Osteoblast (primary cell): Measurements from ENCODE around the gene MRPS27. TPM values are rescaled to one million over a fixed set of nuclear protein-coding genes. Genes with fewer than 3 reads are reported as not detected.
"Not testable (repeated sequence)": the region's sequence is repeated elsewhere in the genome, so short reads cannot be mapped to it uniquely, and the experiment has no call there.

Source experiments
- DNase-seq: peaks from one replicate; pipeline ENCODE4 v3.0.0; 2011; ENCODE audit warnings: low spot score, mixed read lengths; ENCODE audit not compliant: insufficient read length; ENCODE audit errors: missing footprints
- H2AFZ ChIP-seq: 2 replicates; pipeline ENCODE4 v1.6.0; 2011; ENCODE audit warnings: mild to moderate bottlenecking, low read length
- H3K27ac ChIP-seq: 2 replicates; pipeline ENCODE4 v1.5.1; 2011; ENCODE audit warnings: mild to moderate bottlenecking, low read depth, low read length, moderate library complexity
- H3K27me3 ChIP-seq: 2 replicates; pipeline ENCODE4 v1.6.0; 2012; ENCODE audit warnings: mild to moderate bottlenecking, control low read depth, inconsistent platforms, low read length, moderate library complexity; ENCODE audit not compliant: insufficient read depth
- H3K36me3 ChIP-seq: 2 replicates; pipeline ENCODE4 v1.5.1; 2011; ENCODE audit warnings: mild to moderate bottlenecking, low read length, control low read depth, moderate library complexity; ENCODE audit not compliant: insufficient read depth
- H3K4me1 ChIP-seq: 2 replicates; pipeline ENCODE4 v1.5.1; 2011; ENCODE audit warnings: mild to moderate bottlenecking, low read length, control low read depth, moderate library complexity; ENCODE audit not compliant: insufficient read depth
- H3K4me2 ChIP-seq: 2 replicates; pipeline ENCODE4 v1.6.0; 2011; ENCODE audit warnings: mild to moderate bottlenecking, low read length; ENCODE audit not compliant: insufficient read depth
- H3K4me3 ChIP-seq: fragments of 200-600 bp; sonication (generic); 3 replicates; pipeline ENCODE4 v1.5.1; 2012; ENCODE audit warnings: mild to moderate bottlenecking, low read length, inconsistent platforms; ENCODE audit not compliant: insufficient read depth
- H3K79me2 ChIP-seq: 2 replicates; pipeline ENCODE4 v1.6.0; 2012; ENCODE audit warnings: mild to moderate bottlenecking, low read length, control low read depth, inconsistent platforms; ENCODE audit not compliant: insufficient read depth
- H3K9me3 ChIP-seq: 2 replicates; pipeline ENCODE4 v1.5.1; 2011; ENCODE audit warnings: low read depth, low read length, control low read depth
- H4K20me1 ChIP-seq: 2 replicates; pipeline ENCODE4 v1.6.0; 2012; ENCODE audit warnings: mild to moderate bottlenecking, low read length, control low read depth; ENCODE audit not compliant: insufficient read depth
- total RNA-seq: library from RNA; depleted of rRNA; stranded (reverse); fragments of >200 nt; gene quantifications from 2 replicates; pipeline ENCODE4 v1.2.3, GENCODE V29; 2012
- TF ChIP-seq, protein P1 (sequence below): IDR thresholded peaks from 2 replicates; pipeline ENCODE4 v1.5.1; 2011; ENCODE audit warnings: mild to moderate bottlenecking, low read depth, low read length, moderate library complexity; ENCODE audit errors: extremely low read depth

MRPS27 gene
- total RNA-seq, 1 donor = 106 TPM

DNA sequence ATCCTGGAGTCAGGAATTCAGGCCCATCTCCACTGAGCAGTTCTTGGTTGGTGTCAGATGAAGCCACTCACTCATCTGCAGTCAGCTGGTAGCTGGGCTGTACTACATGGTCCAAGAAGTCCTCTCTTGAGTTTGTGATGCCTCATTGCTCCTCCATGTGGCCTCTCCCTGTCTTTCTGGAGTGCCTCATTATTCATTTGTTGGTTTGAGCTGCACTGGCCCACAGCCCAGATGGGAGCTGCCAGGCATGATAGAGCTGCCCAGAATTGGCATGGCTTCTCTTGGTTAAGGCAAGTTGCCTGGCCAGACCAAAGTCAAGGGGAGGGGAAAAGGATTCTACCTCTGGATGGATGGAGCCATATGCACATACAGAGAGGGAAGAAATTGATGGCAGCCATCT, 8.1 kb upstream of the MRPS27 start:
- Histone ChIP-seq H3K79me2 (no peaks in the 10 kb centered on the region), H3K27ac (peak overlapping the region; percentile 2), H3K4me2 (no peak overlapping the region), H3K9me3 (no peaks in the 10 kb centered on the region), H3K36me3 (peaks cover 40% of the 10 kb centered on the region), H3K4me1 (peaks cover 21% of the 10 kb centered on the region), H3K27me3 (no peaks in the 10 kb centered on the region), H4K20me1 (no peaks in the 10 kb centered on the region), H2AFZ (no peak overlapping the region), H3K4me3 (no peak overlapping the region)
- peak; percentile 66 for DNase-seq
- TF ChIP-seq, protein P1, sequence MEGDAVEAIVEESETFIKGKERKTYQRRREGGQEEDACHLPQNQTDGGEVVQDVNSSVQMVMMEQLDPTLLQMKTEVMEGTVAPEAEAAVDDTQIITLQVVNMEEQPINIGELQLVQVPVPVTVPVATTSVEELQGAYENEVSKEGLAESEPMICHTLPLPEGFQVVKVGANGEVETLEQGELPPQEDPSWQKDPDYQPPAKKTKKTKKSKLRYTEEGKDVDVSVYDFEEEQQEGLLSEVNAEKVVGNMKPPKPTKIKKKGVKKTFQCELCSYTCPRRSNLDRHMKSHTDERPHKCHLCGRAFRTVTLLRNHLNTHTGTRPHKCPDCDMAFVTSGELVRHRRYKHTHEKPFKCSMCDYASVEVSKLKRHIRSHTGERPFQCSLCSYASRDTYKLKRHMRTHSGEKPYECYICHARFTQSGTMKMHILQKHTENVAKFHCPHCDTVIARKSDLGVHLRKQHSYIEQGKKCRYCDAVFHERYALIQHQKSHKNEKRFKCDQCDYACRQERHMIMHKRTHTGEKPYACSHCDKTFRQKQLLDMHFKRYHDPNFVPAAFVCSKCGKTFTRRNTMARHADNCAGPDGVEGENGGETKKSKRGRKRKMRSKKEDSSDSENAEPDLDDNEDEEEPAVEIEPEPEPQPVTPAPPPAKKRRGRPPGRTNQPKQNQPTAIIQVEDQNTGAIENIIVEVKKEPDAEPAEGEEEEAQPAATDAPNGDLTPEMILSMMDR = peak; percentile 22

DNA sequence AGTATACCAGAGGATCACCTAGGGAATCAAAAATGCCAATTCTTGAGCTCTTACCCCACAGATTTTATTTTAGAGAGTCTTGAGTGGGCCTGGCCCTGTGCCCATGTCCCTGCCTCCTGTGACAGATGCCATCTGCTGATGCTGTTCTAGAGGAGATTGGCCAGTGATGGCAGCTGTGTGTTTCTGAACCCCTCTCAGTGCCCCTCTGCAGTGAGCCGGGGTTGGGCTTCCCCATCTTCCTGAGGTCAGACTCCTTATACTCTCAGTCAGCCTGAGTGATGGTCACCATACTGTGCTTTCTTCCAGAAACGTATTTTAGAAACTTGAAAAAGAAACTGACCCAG, 6.2 kb upstream of the MRPS27 start:
- H3K4me2 ChIP-seq = peak overlapping the region; percentile 45
- H3K4me3 ChIP-seq = peak overlapping the region; percentile 9
- peaks cover 5% of the 10 kb centered on the region for H3K79me2 ChIP-seq
- H3K36me3 ChIP-seq = peaks cover 41% of the 10 kb centered on the region
- TF ChIP-seq, protein P1 = no peak
- H3K4me1 ChIP-seq = peaks cover 24% of the 10 kb centered on the region
- H3K27ac ChIP-seq = peak overlapping the region; percentile 63
- no peaks in the 10 kb centered on the region for H4K20me1 ChIP-seq
- H3K9me3 ChIP-seq = no peaks in the 10 kb centered on the region
- DNase-seq = no peak
- H3K27me3 ChIP-seq = no peaks in the 10 kb centered on the region
- no peak overlapping the region for H2AFZ ChIP-seq

DNA sequence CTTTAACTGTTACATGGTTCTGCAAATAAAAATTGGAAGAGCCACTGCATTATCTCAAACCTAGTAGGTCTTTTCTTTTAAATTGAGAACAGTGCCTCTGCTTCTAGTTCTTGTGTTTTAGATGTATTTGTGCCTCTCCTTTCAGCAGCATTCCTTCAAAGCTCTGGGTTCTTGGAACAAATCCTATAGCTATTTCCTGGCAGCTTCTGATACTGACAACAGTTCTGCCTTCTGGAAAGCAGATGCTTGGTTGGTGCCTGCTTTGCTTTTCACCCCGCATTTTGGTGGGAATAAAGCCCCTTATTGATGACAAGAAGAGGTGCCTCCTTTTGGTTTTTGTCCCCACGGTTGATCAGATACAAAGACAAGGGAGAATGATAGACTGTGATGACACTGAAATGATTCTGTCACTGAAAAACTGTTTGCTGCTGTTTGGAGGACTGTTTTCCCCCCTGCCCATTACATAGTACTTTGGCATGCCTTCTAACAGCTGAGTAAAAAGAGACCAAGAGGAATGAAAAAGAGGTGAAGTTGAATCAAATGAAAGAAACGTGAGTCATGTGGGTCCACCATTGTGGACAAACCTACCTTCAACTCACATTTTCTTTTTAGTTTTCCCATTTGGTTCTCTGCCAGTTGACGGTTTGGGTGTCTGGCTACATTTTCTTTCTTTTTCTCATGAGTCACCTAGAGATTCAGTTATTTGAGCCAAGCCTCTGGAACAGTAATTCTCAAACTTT, 5.7 kb upstream of the MRPS27 start:
- Histone ChIP-seq H3K79me2 (peaks cover 7% of the 10 kb centered on the region), H3K9me3 (no peaks in the 10 kb centered on the region), H3K4me3 (no peak overlapping the region), H2AFZ (peak overlapping the region; percentile 39), H3K36me3 (peaks cover 36% of the 10 kb centered on the region), H3K4me1 (peaks cover 28% of the 10 kb centered on the region), H3K27ac (peak overlapping the region; percentile 63), H4K20me1 (no peaks in the 10 kb centered on the region), H3K27me3 (no peaks in the 10 kb centered on the region), H3K4me2 (peak overlapping the region; percentile 45)
- peak; percentile 69 for DNase-seq
- TF ChIP-seq, protein P1 = no peak

DNA sequence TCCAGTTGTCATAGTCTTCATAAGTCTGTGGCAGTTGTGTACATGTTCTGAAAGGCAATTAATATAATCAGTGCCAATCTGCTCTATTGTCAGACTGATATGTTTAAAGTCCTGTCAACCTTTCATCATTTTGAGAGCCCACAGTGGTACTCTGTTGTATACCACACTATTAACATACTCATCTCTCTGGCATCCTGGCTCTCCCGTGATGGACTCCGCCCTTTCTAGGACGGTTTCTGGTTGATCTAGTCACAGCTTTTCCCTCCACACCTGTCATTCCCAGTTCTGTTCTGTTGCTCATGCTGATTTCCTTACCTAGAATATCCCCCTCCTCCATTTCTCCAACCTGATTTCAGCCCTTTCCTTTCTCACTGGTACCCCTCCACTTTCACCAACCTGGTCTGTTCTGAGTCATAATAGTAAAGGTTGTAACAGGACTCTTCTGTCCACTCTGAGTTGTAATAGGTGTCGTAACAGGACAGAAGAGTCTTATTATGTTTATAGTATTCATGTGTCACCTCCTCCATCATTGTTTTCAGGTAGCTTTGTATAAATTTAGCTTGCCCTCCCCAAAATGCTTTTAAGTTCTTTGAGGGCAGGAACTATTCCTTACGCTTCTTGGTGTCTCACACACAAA, 4.3 kb upstream of the MRPS27 start:
- no peak for DNase-seq
- TF ChIP-seq, protein P1 = no peak
- Histone ChIP-seq H3K36me3 (peaks cover 30% of the 10 kb centered on the region), H3K9me3 (no peaks in the 10 kb centered on the region), H3K4me3 (no peak overlapping the region), H4K20me1 (no peaks in the 10 kb centered on the region), H3K27me3 (no peaks in the 10 kb centered on the region), H3K27ac (no peak overlapping the region), H2AFZ (no peak overlapping the region), H3K4me1 (peaks cover 28% of the 10 kb centered on the region), H3K79me2 (peaks cover 16% of the 10 kb centered on the region), H3K4me2 (no peak overlapping the region)

DNA sequence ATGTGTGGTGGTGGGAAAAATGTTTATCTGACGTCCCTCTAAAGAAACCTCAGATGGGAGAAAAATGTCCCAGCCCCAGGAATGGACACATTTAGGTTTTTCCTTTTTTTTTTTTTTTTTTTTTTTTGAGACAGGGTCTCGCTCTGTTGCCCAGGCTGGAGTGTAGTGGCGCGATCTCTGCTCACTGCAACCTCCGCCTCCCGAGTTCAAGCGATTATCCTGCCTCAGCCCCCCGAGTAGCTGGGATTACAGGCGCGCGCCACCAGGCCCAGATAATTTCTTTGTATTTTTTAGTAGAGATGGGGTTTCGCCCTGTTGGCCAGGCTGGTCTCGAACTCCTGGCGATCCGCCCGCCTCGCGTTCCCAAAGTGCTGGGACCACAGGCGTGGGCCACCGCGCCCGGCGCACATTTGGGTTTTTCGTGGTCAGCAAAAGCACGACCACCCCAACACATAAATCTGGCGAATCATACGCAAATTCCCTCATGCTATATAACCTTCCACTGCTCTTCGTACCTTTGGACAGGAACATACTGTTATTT, 535 bp downstream of the MRPS27 start:
- Histone ChIP-seq H3K4me2 (peak overlapping the region; percentile 95), H3K36me3 (peaks cover 14% of the 10 kb centered on the region), H3K4me1 (peaks cover 10% of the 10 kb centered on the region), H3K79me2 (peaks cover 58% of the 10 kb centered on the region), H3K27ac (peak overlapping the region; percentile 58), H2AFZ (peak overlapping the region; percentile 84), H3K4me3 (peak overlapping the region; percentile 82)
- H3K27me3 ChIP-seq, H4K20me1 ChIP-seq, H3K9me3 ChIP-seq, DNase-seq: not testable (repeated sequence)
